HepG2 (cell line): ENCODE data around the gene PRKCZ. TPM values are rescaled to one million over a fixed set of nuclear protein-coding genes. Genes with fewer than 3 reads are reported as not detected.
A peak's percentile ranks its signal among the peaks of the same experiment; 100 is the strongest.

Experiments used
- ARNTL ChIP-seq: sonication (generic); formaldehyde crosslinking; IDR thresholded peaks from 2 replicates; pipeline ENCODE4 v1.4.0; 2020; ENCODE audit warnings: mild to moderate bottlenecking, missing genetic modification reagents
- BCLAF1 ChIP-seq: fragments of 450-650 bp; IDR thresholded peaks from 2 replicates; pipeline ENCODE4 v1.6.1; 2017; ENCODE audit warnings: mild to moderate bottlenecking
- CREM ChIP-seq, 2 experiments: sonication (generic) in 1 of 2; formaldehyde crosslinking in 1 of 2; IDR thresholded peaks; 2 replicates each; pipeline versions ENCODE4 v1.4.0 to v1.6.1; 2016 to 2020; ENCODE audit warnings: antibody characterized with exemption in 1 of 2, mild to moderate bottlenecking in 1 of 2, missing genetic modification reagents in 1 of 2
- DDIT3 ChIP-seq: sonication (generic); formaldehyde crosslinking; IDR thresholded peaks from 2 replicates; pipeline ENCODE4 v1.4.0; 2020; ENCODE audit warnings: mild to moderate bottlenecking, missing genetic modification reagents
- EED ChIP-seq: sonication (generic); formaldehyde crosslinking; IDR thresholded peaks from 2 replicates; pipeline ENCODE4 v1.5.0; 2020; ENCODE audit warnings: mild to moderate bottlenecking, missing genetic modification reagents
- GATAD1 ChIP-seq: IDR thresholded peaks from 2 replicates; pipeline ENCODE4 v1.6.1; 2016; ENCODE audit warnings: missing genetic modification reagents, missing compliant biosample characterization
- KAT7 ChIP-seq: IDR thresholded peaks from 2 replicates; pipeline ENCODE4 v1.6.1; 2018; ENCODE audit warnings: borderline replicate concordance, missing compliant biosample characterization
- MIER3 ChIP-seq: IDR thresholded peaks from 2 replicates; pipeline ENCODE4 v1.6.1; 2016; ENCODE audit warnings: missing compliant biosample characterization, borderline replicate concordance
- PHB2 ChIP-seq: fragments of 450-650 bp; IDR thresholded peaks from 2 replicates; pipeline ENCODE4 v1.6.1; 2018; ENCODE audit not compliant: partially characterized antibody
- SMAD3 ChIP-seq: sonication (generic); formaldehyde crosslinking; IDR thresholded peaks from 2 replicates; pipeline ENCODE4 v1.4.0; 2020; ENCODE audit warnings: missing genetic modification reagents
- SRSF4 ChIP-seq: fragments of 200-400 bp; formaldehyde crosslinking; IDR thresholded peaks from one replicate; pipeline ENCODE4 v1.6.1; 2018; ENCODE audit warnings: mild to moderate bottlenecking, low read depth, low read length, moderate library complexity; ENCODE audit not compliant: poor library complexity, severe bottlenecking
- TARDBP ChIP-seq: sonication (generic); formaldehyde crosslinking; IDR thresholded peaks from 2 replicates; pipeline ENCODE4 v1.8.0; 2022; ENCODE audit warnings: mild to moderate bottlenecking, missing genetic modification reagents
- ZBTB7A ChIP-seq: sonication (generic); formaldehyde crosslinking; IDR thresholded peaks from 2 replicates; pipeline ENCODE4 v1.8.0; 2022; ENCODE audit warnings: mild to moderate bottlenecking, missing genetic modification reagents
- ZNF101 ChIP-seq: sonication (generic); formaldehyde crosslinking; IDR thresholded peaks from 2 replicates; pipeline ENCODE4 v1.4.0; 2020; ENCODE audit warnings: mild to moderate bottlenecking, low read depth, missing genetic modification reagents, borderline replicate concordance
- ZNF276 ChIP-seq: sonication (generic); formaldehyde crosslinking; IDR thresholded peaks from 2 replicates; pipeline ENCODE4 v1.4.0; 2020; ENCODE audit warnings: mild to moderate bottlenecking, low read depth, missing genetic modification reagents
- ZNF652 ChIP-seq: IDR thresholded peaks from 2 replicates; pipeline ENCODE4 v1.6.1; 2016; ENCODE audit warnings: low read depth, borderline replicate concordance
- ZNF678 ChIP-seq: sonication (generic); formaldehyde crosslinking; IDR thresholded peaks from 2 replicates; pipeline ENCODE4 v1.4.0; 2020; ENCODE audit warnings: mild to moderate bottlenecking, missing genetic modification reagents
- ZNF792 ChIP-seq: IDR thresholded peaks from 2 replicates; pipeline ENCODE4 v1.6.1; 2016
- polyA plus RNA-seq, 8 experiments: library from polyadenylated mRNA; depleted of rRNA in 3 of 8; stranded (reverse) in 7 of 8; unstranded in 1 of 8; fragments of >200 nt; fragmentation: Illumina TruSeq in 4 of 8; extraction: Trizol in 4 of 8; gene quantifications; 2 replicates each; pipeline versions ENCODE4 v1.2.1 to v1.2.3, GENCODE V29; 2011 to 2016; ENCODE audit warnings: low read depth in 4 of 8, missing spikeins in 1 of 8, mixed read lengths in 1 of 8; ENCODE audit not compliant: insufficient read depth in 1 of 8
- total RNA-seq, 5 experiments: library from RNA; depleted of rRNA; stranded (reverse); fragments of >200 nt; fragmentation: Illumina TruSeq; extraction: Trizol; gene quantifications; 2 replicates each; pipeline ENCODE4 v1.2.3, GENCODE V29; 2016; ENCODE audit warnings: low read depth in 1 of 5

The PRKCZ gene
- total and polyA plus RNA-seq, 2 of the 13 experiments (the other 11 are each of a cell fraction or from before 2014, with no cell fraction given), result 34.7 to 85.2 TPM

- TF ChIP-seq SRSF4 (no peak), PHB2 (no peak), EED (CRISPR knock-in tag) (no peak), BCLAF1 (no peak), MIER3 (CRISPR knock-in tag) (peak; percentile 79; the same call in 1 of the 2 replicates), ZNF792 (CRISPR knock-in tag) (peak; percentile 38; the same call in 1 of the 2 replicates), SMAD3 (CRISPR knock-in tag) (peak; percentile 69; the same call in 1 of the 2 replicates), CREM (IDR thresholded peaks at IDR 0.05) (peak; percentile 79; the same call in 1 of the 2 replicates), CREM (CRISPR knock-in tag; IDR thresholded peaks at IDR 0.05) (no peak), ZNF678 (CRISPR knock-in tag) (no peak), ZNF652 (CRISPR knock-in tag) (no peak), ZNF276 (CRISPR knock-in tag) (no peak), ARNTL (peak; percentile 74), KAT7 (CRISPR knock-in tag) (peak; percentile 63; the same call in 1 of the 2 replicates), TARDBP (CRISPR knock-in tag) (peak; percentile 53), DDIT3 (CRISPR knock-in tag) (no peak), GATAD1 (CRISPR knock-in tag) (peak; percentile 53; the same call in 1 of the 2 replicates), ZNF101 (CRISPR knock-in tag) (no peak), ZBTB7A (CRISPR knock-in tag) (peak; percentile 66; the same call in 1 of the 2 replicates)
Measured at GRCh38 chr1:2232255-2232915, 182.2 kb downstream of the PRKCZ start (continued).
